Activated CD8-positive, alpha-beta memory T cell treated with anti-CD3 and anti-CD28 coated beads, Interleukin-2, amount 50 U/mL, for 24 hours (primary cell): ENCODE measurements around the gene DGKG.

Experiments
- DNase-seq: peaks from one replicate; pipeline ENCODE4 v3.0.0-alpha.2; 2020; ENCODE audit errors: extremely low read depth

DGKG gene

GRCh38 chr3:186108941-186109865 is 252.8 kb downstream of the DGKG start, which contains the start of gene ETV5:
Gene ETV5 (minus strand): TSS chr3:186109089. CDS start chr3:186105868, 3,221 bp downstream.
- DNase-seq: peak; percentile 83

GRCh38 chr3:186108106-186108940 is 253.7 kb downstream of the DGKG start:
- DNase-seq: no peak

- DNase-seq: no peak
Measured at GRCh38 chr3:186107215-186108105, 254.6 kb downstream of the DGKG start.

GRCh38 chr3:186105543-186105942 is 256.5 kb downstream of the DGKG start:
- DNase-seq: no peak

GRCh38 chr3:186102687-186103086 is 259.3 kb downstream of the DGKG start:
- no peak for DNase-seq

GRCh38 chr3:186100398-186100797 is 261.6 kb downstream of the DGKG start:
- no peak for DNase-seq

- no peak for DNase-seq
Measured at GRCh38 chr3:186099178-186099577, 262.9 kb downstream of the DGKG start.

- DNase-seq: no peak
Measured at GRCh38 chr3:186098740-186099139, 263.3 kb downstream of the DGKG start.

- DNase-seq: no peak
Measured at GRCh38 chr3:186097663-186098451, 264.2 kb downstream of the DGKG start.

- DNase-seq: no peak
Measured at GRCh38 chr3:186097317-186097662, 264.7 kb downstream of the DGKG start.
